Loucy (cell line): ENCODE results near the gene DMRTA2.

Experiments
- H2AFZ ChIP-seq: fragments of 200-600 bp; sonication (generic); 2 replicates; pipeline ENCODE4 v1.6.0; 2016; ENCODE audit warnings: antibody characterized with exemption, mild to moderate bottlenecking, low read length, moderate library complexity
- H3F3A ChIP-seq: fragments of 200-600 bp; 2 replicates; pipeline ENCODE4 v1.6.0; 2016; ENCODE audit warnings: antibody characterized with exemption, low read depth, mild to moderate bottlenecking
- H3K27me3 ChIP-seq: fragments of 200-600 bp; sonication (generic); 2 replicates; pipeline ENCODE4 v1.6.1; 2014; ENCODE audit warnings: low read length, mild to moderate bottlenecking; ENCODE audit not compliant: insufficient read depth, poor library complexity, severe bottlenecking
- H3K36me3 ChIP-seq: fragments of 200-600 bp; sonication (generic); 2 replicates; pipeline ENCODE4 v1.6.1; 2016; ENCODE audit warnings: low read length; ENCODE audit not compliant: insufficient read depth
- H3K4me1 ChIP-seq: fragments of 200-600 bp; sonication (generic); 2 replicates; pipeline ENCODE4 v1.5.1; 2014; ENCODE audit warnings: low read length, mild to moderate bottlenecking; ENCODE audit not compliant: insufficient read depth, poor library complexity, severe bottlenecking
- H3K4me2 ChIP-seq: fragments of 200-600 bp; sonication (generic); 2 replicates; pipeline ENCODE4 v1.6.0; 2014; ENCODE audit warnings: antibody characterized with exemption, low read length, low read depth, mild to moderate bottlenecking; ENCODE audit not compliant: poor library complexity, severe bottlenecking
- H3K4me3 ChIP-seq: fragments of 200-600 bp; sonication (generic); 2 replicates; pipeline ENCODE4 v1.5.1; 2014; ENCODE audit warnings: low read length, mild to moderate bottlenecking, mixed read lengths; ENCODE audit not compliant: poor library complexity, severe bottlenecking
- H3K79me2 ChIP-seq: fragments of 200-600 bp; sonication (generic); 2 replicates; pipeline ENCODE4 v1.6.1; 2014; ENCODE audit warnings: low read length; ENCODE audit not compliant: insufficient read depth
- H3K9ac ChIP-seq: fragments of 200-600 bp; sonication (generic); 2 replicates; pipeline ENCODE4 v1.6.0; 2014; ENCODE audit warnings: mild to moderate bottlenecking, low read depth, low read length, moderate library complexity; ENCODE audit not compliant: poor library complexity, severe bottlenecking
- H3K9me2 ChIP-seq: fragments of 200-600 bp; sonication (generic); replicated peaks from 2 replicates; pipeline ENCODE4 v1.6.1; 2016; ENCODE audit warnings: low read depth, low read length, mixed read lengths
- H3K9me3 ChIP-seq: fragments of 200-600 bp; sonication (generic); 2 replicates; pipeline ENCODE4 v1.6.1; 2014; ENCODE audit warnings: mild to moderate bottlenecking, antibody characterized with exemption, low read length, low read depth; ENCODE audit not compliant: insufficient read depth
- H4K20me1 ChIP-seq: fragments of 200-600 bp; sonication (generic); 2 replicates; pipeline ENCODE4 v1.6.0; 2014; ENCODE audit warnings: antibody characterized with exemption, low read length, mild to moderate bottlenecking; ENCODE audit not compliant: insufficient read depth, poor library complexity, severe bottlenecking
- CTCF ChIP-seq: fragments of 200-600 bp; sonication (generic); conservative IDR thresholded peaks from 2 replicates; pipeline ENCODE4 v1.5.1; 2014; ENCODE audit warnings: mild to moderate bottlenecking, antibody characterized with exemption, low read length
- EZH2phosphoT487 ChIP-seq: fragments of 200-600 bp; IDR thresholded peaks from 2 replicates; pipeline ENCODE4 v1.6.1; 2018; ENCODE audit warnings: antibody characterized with exemption, mild to moderate bottlenecking, moderate library complexity, borderline replicate concordance

DMRTA2 gene

GRCh38 chr1:50458507-50458906 is 35.3 kb upstream of the DMRTA2 start:
- TF ChIP-seq EZH2phosphoT487 (no peak), CTCF (no peak)
- H3K27me3 ChIP-seq = no peaks in the 10 kb centered on the region
- H3F3A ChIP-seq = peaks cover 4% of the 10 kb centered on the region; the same call in 1 of the 2 replicates
- H3K9me2 ChIP-seq = no peaks in the 10 kb centered on the region
- peaks cover 14% of the 10 kb centered on the region for H3K4me1 ChIP-seq
- peak overlapping the region; percentile 24 for H3K4me2 ChIP-seq
- no peaks in the 10 kb centered on the region for H4K20me1 ChIP-seq
- H3K36me3 ChIP-seq = no peaks in the 10 kb centered on the region
- no peaks in the 10 kb centered on the region for H3K79me2 ChIP-seq
- no peak overlapping the region for H3K4me3 ChIP-seq
- no peaks in the 10 kb centered on the region for H3K9me3 ChIP-seq
- H3K9ac ChIP-seq = no peak overlapping the region
- H2AFZ ChIP-seq = no peak overlapping the region

- Histone ChIP-seq H3K9me3 (no peaks in the 10 kb centered on the region), H3K9ac (no peak overlapping the region)
- TF ChIP-seq EZH2phosphoT487 (no peak), CTCF (no peak)
Measured at GRCh38 chr1:50454911-50455310, 31.7 kb upstream of the DMRTA2 start.

GRCh38 chr1:50453266-50453665 is 30.0 kb upstream of the DMRTA2 start:
- peaks cover 2% of the 10 kb centered on the region; the same call in 1 of the 2 replicates for H3F3A ChIP-seq
- TF ChIP-seq CTCF = no peak
- TF ChIP-seq EZH2phosphoT487 = no peak
- H3K4me2 ChIP-seq = no peak overlapping the region
- peaks cover 9% of the 10 kb centered on the region for H3K4me1 ChIP-seq
- no peaks in the 10 kb centered on the region for H3K9me2 ChIP-seq
- H3K9ac ChIP-seq = no peak overlapping the region
- no peak overlapping the region for H2AFZ ChIP-seq
- no peaks in the 10 kb centered on the region for H3K9me3 ChIP-seq
- no peak overlapping the region for H3K4me3 ChIP-seq
- no peaks in the 10 kb centered on the region for H3K27me3 ChIP-seq
- H3K79me2 ChIP-seq = no peaks in the 10 kb centered on the region
- H4K20me1 ChIP-seq = no peaks in the 10 kb centered on the region
- H3K36me3 ChIP-seq = no peaks in the 10 kb centered on the region; the same call in 1 of the 2 replicates

More at GRCh38 chr1:50454911-50455310, 31.7 kb upstream of the DMRTA2 start:
- Histone ChIP-seq H3F3A (peaks cover 4% of the 10 kb centered on the region; the same call in 1 of the 2 replicates), H2AFZ (no peak overlapping the region), H3K79me2 (no peaks in the 10 kb centered on the region), H3K9me2 (no peaks in the 10 kb centered on the region), H3K4me1 (peaks cover 21% of the 10 kb centered on the region), H3K36me3 (no peaks in the 10 kb centered on the region; the same call in 1 of the 2 replicates), H3K4me3 (no peak overlapping the region), H3K4me2 (no peak overlapping the region), H4K20me1 (no peaks in the 10 kb centered on the region), H3K27me3 (no peaks in the 10 kb centered on the region)
